IMR-90 (cell line): ENCODE results near the gene NDUFB11. TPM values are rescaled to one million over a fixed set of nuclear protein-coding genes. Genes with fewer than 3 reads are reported as not detected.

ENCODE experiments used
- ATAC-seq: fragments of 200-7000 bp; cut with Tn5 transposase; 2 replicates; pipeline ENCODE4 v1.9.1; 2020; ENCODE audit warnings: low read depth, mild to moderate bottlenecking, moderate library complexity
- BruUV-seq: library from RNA; stranded (reverse); fragments of 400-500 nt; replicated peaks from 2 replicates; lab custom pipeline; 2021; lab: Mats Ljungman, UMichigan
- CTCF ChIA-PET: fragments of 300-600 bp; formaldehyde crosslinking; extraction: SDS; loops from one replicate; lab custom pipeline; 2021; ENCODE audit warnings: antibody characterized with exemption; lab: Yijun Ruan, JAX
- POLR2A ChIA-PET: fragments of 300-600 bp; sonication (Branson Sonifier 250); formaldehyde crosslinking; loops from one replicate; lab custom pipeline; 2022; ENCODE audit warnings: antibody characterized with exemption; ENCODE audit not compliant: unreplicated experiment; lab: Charles Lee
- DNase-seq: peaks from one replicate; pipeline ENCODE4 v3.0.0; 2013
- H2AFZ ChIP-seq: replicated peaks from 2 replicates; pipeline ENCODE3; 2013; ENCODE audit warnings: low read length, mild to moderate bottlenecking; ENCODE audit not compliant: poor library complexity
- H2AK5ac ChIP-seq: 2 replicates; pipeline ENCODE4 v1.6.1; 2013; ENCODE audit warnings: low read depth, low read length, inconsistent platforms
- H2AK9ac ChIP-seq: replicated peaks from 2 replicates; pipeline ENCODE3; 2013; ENCODE audit warnings: mild to moderate bottlenecking, low read depth, low read length, moderate library complexity; ENCODE audit not compliant: poor library complexity
- H2BK120ac ChIP-seq: 2 replicates; pipeline ENCODE4 v1.6.1; 2013; ENCODE audit warnings: low read depth, low read length, inconsistent platforms
- H2BK15ac ChIP-seq: 3 replicates; pipeline ENCODE4 v1.6.1; 2013; ENCODE audit warnings: low read depth, low read length, inconsistent platforms
- H2BK20ac ChIP-seq: 2 replicates; pipeline ENCODE4 v1.6.1; 2013; ENCODE audit warnings: low read depth, mild to moderate bottlenecking, inconsistent platforms, low read length, moderate library complexity
- H2BK5ac ChIP-seq: 2 replicates; pipeline ENCODE4 v1.6.1; 2013; ENCODE audit warnings: mild to moderate bottlenecking, low read depth, low read length, inconsistent platforms; ENCODE audit not compliant: poor library complexity, severe bottlenecking
- H3K14ac ChIP-seq: replicated peaks from 2 replicates; pipeline ENCODE4 v1.6.1; 2013; ENCODE audit warnings: low read depth, low read length, inconsistent platforms
- H3K18ac ChIP-seq: 2 replicates; pipeline ENCODE4 v1.6.1; 2013; ENCODE audit warnings: low read depth, low read length, control low read depth
- H3K23ac ChIP-seq: 2 replicates; pipeline ENCODE4 v1.6.1; 2013; ENCODE audit warnings: low read depth, low read length, inconsistent platforms
- H3K27ac ChIP-seq: 2 replicates; pipeline ENCODE4 v1.5.1; 2013; ENCODE audit warnings: mild to moderate bottlenecking, control low read depth, low read length; ENCODE audit not compliant: insufficient read depth
- H3K27me3 ChIP-seq: 2 replicates; pipeline ENCODE4 v1.6.1; 2013; ENCODE audit warnings: low read length; ENCODE audit not compliant: control insufficient read depth, insufficient read depth
- H3K36me3 ChIP-seq: 2 replicates; pipeline ENCODE4 v1.6.1; 2013; ENCODE audit warnings: low read length, mixed read lengths; ENCODE audit not compliant: control insufficient read depth, insufficient read depth
- H3K4ac ChIP-seq: 2 replicates; pipeline ENCODE4 v1.6.1; 2013; ENCODE audit warnings: low read depth, low read length, inconsistent platforms
- H3K4me1 ChIP-seq: 2 replicates; pipeline ENCODE4 v1.6.1; 2013; ENCODE audit warnings: low read length, mixed read lengths; ENCODE audit not compliant: control insufficient read depth, insufficient read depth
- H3K4me2 ChIP-seq: 2 replicates; pipeline ENCODE4 v1.6.1; 2013; ENCODE audit warnings: low read depth, mild to moderate bottlenecking, control low read depth, low read length, moderate library complexity
- H3K4me3 ChIP-seq: 2 replicates; pipeline ENCODE4 v1.5.1; 2013; ENCODE audit warnings: low read depth, mild to moderate bottlenecking, control low read depth, low read length, moderate library complexity; ENCODE audit not compliant: insufficient read depth
- H3K56ac ChIP-seq: 2 replicates; pipeline ENCODE4 v1.6.1; 2013; ENCODE audit warnings: low read length, inconsistent platforms; ENCODE audit not compliant: insufficient read depth; ENCODE audit errors: extremely low read depth
- H3K79me1 ChIP-seq, 2 experiments: 2 replicates each; pipeline ENCODE4 v1.6.1; 2013; ENCODE audit warnings: low read length in 2 of 2, inconsistent platforms in 1 of 2, low read depth in 1 of 2
- H3K9ac ChIP-seq: 2 replicates; pipeline ENCODE4 v1.6.1; 2013; ENCODE audit warnings: low read depth, low read length, control low read depth
- H3K9me1 ChIP-seq: 2 replicates; pipeline ENCODE4 v1.6.1; 2013; ENCODE audit warnings: low read length, inconsistent platforms; ENCODE audit not compliant: insufficient read depth
- H3K9me3 ChIP-seq: 2 replicates; pipeline ENCODE4 v1.6.1; 2013; ENCODE audit warnings: low read length; ENCODE audit not compliant: control insufficient read depth, insufficient read depth
- H4K20me1 ChIP-seq: 2 replicates; pipeline ENCODE4 v1.6.1; 2013; ENCODE audit warnings: low read length, inconsistent platforms; ENCODE audit not compliant: insufficient read depth
- H4K5ac ChIP-seq: 2 replicates; pipeline ENCODE4 v1.6.1; 2013; ENCODE audit warnings: mild to moderate bottlenecking, low read depth, low read length, control low read depth
- H4K8ac ChIP-seq, 2 experiments: 2 replicates each; pipeline ENCODE4 v1.6.1; 2013; ENCODE audit warnings: low read depth in 2 of 2, low read length in 2 of 2, control low read depth in 1 of 2, inconsistent platforms in 1 of 2
- H4K91ac ChIP-seq: 2 replicates; pipeline ENCODE4 v1.6.1; 2013; ENCODE audit warnings: low read depth, low read length, inconsistent platforms; ENCODE audit not compliant: insufficient read depth
- BHLHE40 ChIP-seq: fragments of 150-350 bp; IDR thresholded peaks from 2 replicates; pipeline ENCODE4 v1.6.1; 2016; ENCODE audit warnings: mild to moderate bottlenecking, low read depth, low read length
- CEBPB ChIP-seq: IDR thresholded peaks from 2 replicates; pipeline ENCODE4 v1.6.1; 2012; ENCODE audit warnings: low read depth, low read length, improper control_type of control experiment
- CHD1 ChIP-seq: IDR thresholded peaks from 2 replicates; pipeline ENCODE4 v1.6.1; 2012; ENCODE audit warnings: low read depth, low read length, improper control_type of control experiment
- CTCF ChIP-seq: conservative IDR thresholded peaks from 2 replicates; pipeline ENCODE4 v1.5.1; 2012; ENCODE audit warnings: mild to moderate bottlenecking, low read depth, low read length, improper control_type of control experiment
- ELK1 ChIP-seq: fragments of 150-350 bp; IDR thresholded peaks from 2 replicates; pipeline ENCODE4 v1.6.1; 2016; ENCODE audit warnings: low read depth, mild to moderate bottlenecking, low read length, moderate library complexity, borderline replicate concordance
- FOS ChIP-seq: fragments of 150-350 bp; IDR thresholded peaks from 2 replicates; pipeline ENCODE4 v1.6.1; 2016; ENCODE audit warnings: low read depth, low read length
- MAFK ChIP-seq: IDR thresholded peaks from 2 replicates; pipeline ENCODE4 v1.6.1; 2012; ENCODE audit warnings: low read depth, low read length, improper control_type of control experiment
- MAZ ChIP-seq: IDR thresholded peaks from 2 replicates; pipeline ENCODE4 v1.6.1; 2012; ENCODE audit warnings: low read depth, mild to moderate bottlenecking, low read length, improper control_type of control experiment, moderate library complexity, borderline replicate concordance
- MXI1 ChIP-seq: IDR thresholded peaks from 2 replicates; pipeline ENCODE4 v1.6.1; 2012; ENCODE audit warnings: low read depth, mild to moderate bottlenecking, low read length, moderate library complexity, borderline replicate concordance
- NFE2L2 ChIP-seq: fragments of 150-350 bp; IDR thresholded peaks from 2 replicates; pipeline ENCODE4 v1.6.1; 2016; ENCODE audit warnings: low read depth, mild to moderate bottlenecking, low read length
- POLR2A ChIP-seq: IDR thresholded peaks from 2 replicates; pipeline ENCODE4 v1.6.1; 2012; ENCODE audit warnings: mild to moderate bottlenecking, low read depth, low read length
- RAD21 ChIP-seq: IDR thresholded peaks from 2 replicates; pipeline ENCODE4 v1.6.1; 2012; ENCODE audit warnings: low read length, improper control_type of control experiment
- RCOR1 ChIP-seq: IDR thresholded peaks from 2 replicates; pipeline ENCODE4 v1.6.1; 2012; ENCODE audit warnings: mild to moderate bottlenecking, low read length, improper control_type of control experiment; ENCODE audit not compliant: insufficient replicate concordance
- RFX5 ChIP-seq: IDR thresholded peaks from 2 replicates; pipeline ENCODE4 v1.8.0; 2012; ENCODE audit warnings: low read depth, mild to moderate bottlenecking, low read length, moderate library complexity
- SMC3 ChIP-seq: fragments of 150-350 bp; IDR thresholded peaks from 2 replicates; pipeline ENCODE4 v1.6.1; 2016; ENCODE audit warnings: low read depth, mild to moderate bottlenecking, antibody characterized with exemption, low read length, moderate library complexity
- USF2 ChIP-seq: fragments of 150-350 bp; IDR thresholded peaks from 2 replicates; pipeline ENCODE4 v1.6.1; 2017; ENCODE audit warnings: mild to moderate bottlenecking, antibody characterized with exemption, low read length, low read depth
- WGBS, 2 experiments: methylation state at CpG; one replicate each; pipeline versions ENCODE4 v1.1.5 to v1.1.7; 2013; ENCODE audit warnings: missing lambda C conversion rate in 2 of 2; ENCODE audit not compliant: insufficient read length in 1 of 2; ENCODE audit errors: extremely low coverage in 2 of 2; 5-methylcytosine and 5-hydroxymethylcytosine counted together
- dilution Hi-C: fragments of 300-500 bp; cut with HindIII; formaldehyde crosslinking; loops from one replicate; pipeline ENCODE4 v1.14.3; 2018; ENCODE audit warnings: low sequenced_read_pairs; ENCODE audit not compliant: unreplicated experiment
- in situ Hi-C: fragments of 300-500 bp; cut with MboI; formaldehyde crosslinking; loops from 3 replicates; pipeline ENCODE4 v1.14.3; 2019; ENCODE audit warnings: low sequenced_read_pairs, inconsistent platforms, mixed read lengths
- intact Hi-C: fragments of 100-400 bp; cut with micrococcal nuclease; formaldehyde crosslinking; loops from 2 replicates; pipeline ENCODE4 v1.10.0; 2022
- polyA plus RNA-seq, 3 experiments: library from polyadenylated mRNA; depleted of rRNA; stranded (reverse); fragments of >200 nt; gene quantifications; 2 replicates each; pipeline ENCODE4 v1.2.3, GENCODE V29; 2012; ENCODE audit warnings: low replicate concordance in 1 of 3
- total RNA-seq: library from RNA; depleted of rRNA; stranded (reverse); fragments of >200 nt; gene quantifications from 2 replicates; pipeline ENCODE4 v1.2.3, GENCODE V29; 2012

NDUFB11 gene
- total and polyA plus RNA-seq, 2 of the 4 experiments (the other 2 are of a cell fraction): 17.0 to 58.3 TPM

- intact Hi-C loops: no loop called here
Measured at GRCh38 chrX:47175588-47175980, 31.1 kb upstream of the NDUFB11 start.

More at GRCh38 chrX:47175588-47175980, 31.1 kb upstream of the NDUFB11 start:
- Histone ChIP-seq H3K9ac (no peak overlapping the region), H4K8ac (no peak overlapping the region), H4K20me1 (no peaks in the 10 kb centered on the region), H3K9me3 (no peaks in the 10 kb centered on the region), H3K4me3 (no peak overlapping the region), H4K91ac (no peak overlapping the region), H3K79me1 (0 out of 4 replicates have a peak, but pooled peaks cover 0 to 3% of the 10 kb centered on the region in 2 experiments), H2AFZ (no peak overlapping the region), H2BK20ac (no peak overlapping the region), H3K23ac (no peak overlapping the region), H3K4me1 (no peaks in the 10 kb centered on the region), H3K27ac (no peak overlapping the region), H3K9me1 (no peaks in the 10 kb centered on the region), H3K36me3 (peaks cover 51% of the 10 kb centered on the region), H2AK5ac (no peak overlapping the region), H2BK120ac (no peak overlapping the region), H3K4ac (no peak overlapping the region), H2AK9ac (no peak overlapping the region), H3K18ac (no peak overlapping the region), H3K4me2 (no peak overlapping the region), H2BK5ac (no peak overlapping the region), H2BK15ac (no peak overlapping the region), H3K56ac (no peak overlapping the region), H4K5ac (no peak overlapping the region), H3K27me3 (peaks cover 22% of the 10 kb centered on the region; the same call in 1 of the 2 replicates), H3K14ac (no peak overlapping the region)
- dilution Hi-C loops (no loop called here), in situ Hi-C loops (no loop called here)
- ChIA-PET CTCF (no interaction called here), POLR2A (no interaction called here)
- DNase-seq: no peak
- no peak for TF ChIP-seq MAZ
- no peak for TF ChIP-seq MAFK
- TF ChIP-seq RCOR1: no peak
- no peak for TF ChIP-seq SMC3
- TF ChIP-seq BHLHE40: no peak
- no peak for TF ChIP-seq USF2
- no peak for TF ChIP-seq ELK1
- no peak for TF ChIP-seq MXI1
- TF ChIP-seq CTCF: no peak
- TF ChIP-seq FOS: no peak
- no peak for TF ChIP-seq RFX5
- no peak for TF ChIP-seq CEBPB
- no peak for TF ChIP-seq POLR2A
- TF ChIP-seq NFE2L2: no peak
- TF ChIP-seq RAD21: no peak
- TF ChIP-seq CHD1: no peak
- 73% methylated on average over 3 of the region's 12 CpGs; no CpG with 5 or more reads in 1 of the 2 experiments for WGBS, 2 experiments
- ATAC-seq: no peak
- BruUV-seq: no TSS peak
